RWPE1 (cell line): ENCODE measurements around the gene SUPV3L1.
A peak's percentile ranks its signal among the peaks of the same experiment; 100 is the strongest.
"Not testable (repeated sequence)": the region's sequence is repeated elsewhere in the genome, so short reads cannot be mapped to it uniquely, and the experiment has no call there.

Experiments used
- CTCF ChIA-PET: fragments of 350-600 bp; sonication (Branson Sonifier 250); formaldehyde crosslinking; extraction: SDS; loops from one replicate; lab custom pipeline; 2021; lab: Yijun Ruan, JAX
- POLR2A ChIA-PET: fragments of 400-600 bp; formaldehyde crosslinking; extraction: SDS; loops from one replicate; lab custom pipeline; 2020; ENCODE audit warnings: antibody characterized with exemption; ENCODE audit not compliant: low non-redundant PET; lab: Yijun Ruan, JAX
- DNase-seq: peaks from one replicate; pipeline ENCODE4 v3.0.0; 2012; ENCODE audit warnings: low spot score
- H3K27ac ChIP-seq: fragments of 450-650 bp; 2 replicates; pipeline ENCODE4 v1.5.1; 2017
- CTCF ChIP-seq: fragments of 450-650 bp; conservative IDR thresholded peaks from 2 replicates; pipeline ENCODE4 v1.5.1; 2017; ENCODE audit warnings: low read depth, mild to moderate bottlenecking

Gene SUPV3L1

GRCh38 chr10:69246036-69246435 lies 66.0 kb downstream of the SUPV3L1 start:
- no peak overlapping the region for H3K27ac ChIP-seq
- DNase-seq = no peak
- CTCF ChIA-PET = interaction anchor here (0.6 kb wide), 1 partner anchor 260 kb away, joined by 3 read pairs; no protein-coding TSS in a partner anchor
- TF ChIP-seq CTCF = no peak
- POLR2A ChIA-PET = interaction anchor here (0.5 kb wide), 1 partner anchor 132 kb away, joined by 3 read pairs; no protein-coding TSS in a partner anchor

- H3K27ac ChIP-seq = no peak overlapping the region
- DNase-seq = no peak
- CTCF ChIA-PET = interaction anchor here (0.6 kb wide), 1 partner anchor 710 kb away, joined by 3 read pairs; no protein-coding TSS in a partner anchor
- TF ChIP-seq CTCF = no peak
- POLR2A ChIA-PET = no interaction called here
Measured at GRCh38 chr10:69246581-69247312, 66.7 kb downstream of the SUPV3L1 start.

GRCh38 chr10:69247313-69247710 lies 67.3 kb downstream of the SUPV3L1 start:
- H3K27ac ChIP-seq = no peak overlapping the region
- ChIA-PET CTCF (interaction anchor here (0.6 kb wide), 1 partner anchor 710 kb away, joined by 3 read pairs; no protein-coding TSS in a partner anchor), POLR2A (no interaction called here)
- no peak for TF ChIP-seq CTCF
- DNase-seq = no peak

GRCh38 chr10:69248117-69248730 lies 68.2 kb downstream of the SUPV3L1 start:
- ChIA-PET POLR2A (no interaction called here), CTCF (no interaction called here)
- DNase-seq = no peak
- no peak for TF ChIP-seq CTCF
- H3K27ac ChIP-seq = peak overlapping the region; percentile 42

- no peak overlapping the region for H3K27ac ChIP-seq
- ChIA-PET POLR2A (no interaction called here), CTCF (no interaction called here)
- no peak for DNase-seq
- TF ChIP-seq CTCF = no peak
Measured at GRCh38 chr10:69250041-69250440, 70.0 kb downstream of the SUPV3L1 start.

GRCh38 chr10:69251417-69251816 lies 71.4 kb downstream of the SUPV3L1 start:
- POLR2A ChIA-PET, CTCF ChIA-PET, H3K27ac ChIP-seq, DNase-seq: not testable (repeated sequence)

GRCh38 chr10:69253171-69253570 lies 73.1 kb downstream of the SUPV3L1 start:
- DNase-seq = no peak
- CTCF ChIA-PET = interaction anchor here (0.6 to 0.7 kb wide), 2 partner anchors 138 to 140 kb away, joined by 3 to 6 read pairs; no protein-coding TSS in a partner anchor
- no peak overlapping the region for H3K27ac ChIP-seq
- POLR2A ChIA-PET = no interaction called here
- no peak for TF ChIP-seq CTCF
